Testis (tissue), 3 donors: Measurements from ENCODE around the gene RAET1G. TPM values are rescaled to one million over a fixed set of nuclear protein-coding genes. Genes with fewer than 3 reads are reported as not detected.
"Not testable (repeated sequence)": the region's sequence is repeated elsewhere in the genome, so short reads cannot be mapped to it uniquely, and the experiment has no call there.

Experiments used
- DNase-seq: peaks from one replicate; pipeline ENCODE4 v3.0.0-alpha.2; 2019
- H3K27ac ChIP-seq, 2 donors: fragments of 200-600 bp; sonication (generic); one replicate each; pipeline ENCODE4 v1.5.1; 2019
- H3K27me3 ChIP-seq: fragments of 200-600 bp; sonication (generic); one replicate; pipeline ENCODE4 v1.5.1; 2019
- H3K36me3 ChIP-seq: fragments of 200-600 bp; sonication (generic); one replicate; pipeline ENCODE4 v1.5.1; 2017; ENCODE audit warnings: low read depth; ENCODE audit errors: missing control alignments
- H3K4me1 ChIP-seq: fragments of 200-600 bp; sonication (generic); one replicate; pipeline ENCODE4 v1.5.1; 2019
- H3K4me3 ChIP-seq, 2 donors: fragments of 200-600 bp; sonication (generic); one replicate each; pipeline ENCODE4 v1.5.1; 2017 to 2019
- H3K9me3 ChIP-seq: fragments of 200-600 bp; sonication (generic); one replicate; pipeline ENCODE4 v1.5.1; 2017
- CTCF ChIP-seq, 3 experiments: fragments of 450-650 bp in 2 of 3; fragments of 200-600 bp in 1 of 3; sonication (generic) in 1 of 3; IDR thresholded peaks; one replicate each; pipeline ENCODE4 v1.5.1; 2016 to 2019; ENCODE audit warnings: antibody characterized with exemption in 3 of 3, mild to moderate bottlenecking in 2 of 3, moderate library complexity in 1 of 3
- POLR2A ChIP-seq: fragments of 450-650 bp; IDR thresholded peaks from one replicate; pipeline ENCODE4 v1.6.1; 2017; ENCODE audit warnings: antibody characterized with exemption, mild to moderate bottlenecking, moderate library complexity
- WGBS, 2 donors: methylation state at CpG; one replicate each; pipeline ENCODE4 v1.1.5; 2018; 5-methylcytosine and 5-hydroxymethylcytosine counted together
- intact Hi-C: fragments of 100-400 bp; cut with DNase I; formaldehyde crosslinking; loops from one replicate; pipeline ENCODE4 v1.15.1; 2023; ENCODE audit warnings: low total_unique reads
- polyA plus RNA-seq: library from polyadenylated mRNA; stranded (reverse); fragments of 350-450 nt; fragmentation: Illumina TruSeq; extraction: RNeasy Lipid Tissue Mini Kit (QIAGEN cat#74804); gene quantifications from one replicate; pipeline ENCODE4 v1.2.3, GENCODE V29; 2014; ENCODE audit warnings: low read depth, low replicate concordance; ENCODE audit not compliant: insufficient read depth
- total RNA-seq, 2 donors: library from RNA; depleted of rRNA; stranded (reverse); fragments of >200 nt; gene quantifications; one replicate each; pipeline ENCODE4 v1.2.3, GENCODE V29; 2016

The RAET1G gene
- total and polyA plus RNA-seq, 3 donors from 2014 or later, result 0.30 TPM; not detected in 2

GRCh38 chr6:149948011-149948410, 25.1 kb upstream of the RAET1G start:
- Histone ChIP-seq H3K9me3 (no peaks in the 10 kb centered on the region), H3K27ac (no peak overlapping the region), H3K36me3 (no peaks in the 10 kb centered on the region), H3K27me3 (no peaks in the 10 kb centered on the region), H3K4me3 (no peak overlapping the region), H3K4me1 (no peaks in the 10 kb centered on the region)
- intact Hi-C loops, result no loop called here
- TF ChIP-seq CTCF (IDR thresholded peaks at IDR 0.05) (no peak), POLR2A (no peak)
- no peak for DNase-seq
- WGBS, 2 donors, result 60 to 77% methylated on average over 1 of the region's 1 CpG

DNA sequence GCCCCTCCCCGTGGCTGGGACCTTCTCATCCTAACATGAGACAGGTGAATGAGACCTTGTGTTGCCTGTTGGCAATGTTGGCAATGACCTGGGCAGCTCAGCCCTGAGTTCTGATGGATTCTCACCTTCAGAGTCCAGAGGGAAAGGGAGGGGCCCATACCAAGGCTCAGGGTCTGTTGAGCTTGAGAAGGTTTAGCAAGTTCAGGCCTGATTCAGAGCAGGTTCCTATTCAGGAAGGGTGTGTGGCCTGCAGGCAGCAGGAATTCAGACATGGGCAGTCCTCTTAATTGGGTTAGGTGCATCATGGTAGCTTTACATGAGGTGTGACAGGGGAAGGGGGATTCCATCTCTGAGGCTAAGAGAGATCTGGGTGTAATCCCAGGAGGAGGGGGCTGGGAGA, 24.6 kb upstream of the RAET1G start:
- H3K27ac ChIP-seq, H3K9me3 ChIP-seq, DNase-seq, H3K4me3 ChIP-seq, H3K36me3 ChIP-seq, intact Hi-C loops, H3K4me1 ChIP-seq, H3K27me3 ChIP-seq: not testable (repeated sequence)
- no CpG with 5 or more reads among the region's 1 CpG for WGBS, 2 donors

- intact Hi-C loops, H3K27ac ChIP-seq, H3K9me3 ChIP-seq, H3K36me3 ChIP-seq, H3K27me3 ChIP-seq, H3K4me1 ChIP-seq, H3K4me3 ChIP-seq, DNase-seq: not testable (repeated sequence)
- WGBS, 2 donors, result 62 to 72% methylated on average over 7 of the region's 7 CpGs
Measured at GRCh38 chr6:149946631-149947030, 23.7 kb upstream of the RAET1G start.

DNA sequence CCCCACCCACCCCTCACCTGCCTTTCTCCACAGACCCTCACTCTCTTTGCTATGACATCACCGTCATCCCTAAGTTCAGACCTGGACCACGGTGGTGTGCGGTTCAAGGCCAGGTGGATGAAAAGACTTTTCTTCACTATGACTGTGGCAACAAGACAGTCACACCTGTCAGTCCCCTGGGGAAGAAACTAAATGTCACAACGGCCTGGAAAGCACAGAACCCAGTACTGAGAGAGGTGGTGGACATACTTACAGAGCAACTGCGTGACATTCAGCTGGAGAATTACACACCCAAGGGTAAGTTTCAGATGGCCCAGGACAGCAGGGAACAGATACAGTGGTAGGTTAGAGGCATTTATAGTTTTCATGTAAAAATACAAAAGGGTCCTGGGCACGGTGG, 22.4 kb upstream of the RAET1G start:
- DNase-seq, H3K27me3 ChIP-seq, intact Hi-C loops, H3K4me1 ChIP-seq, H3K9me3 ChIP-seq, H3K4me3 ChIP-seq, H3K27ac ChIP-seq, H3K36me3 ChIP-seq: not testable (repeated sequence)
- WGBS, 2 donors, result 74 to 79% methylated on average over 3 of the region's 6 CpGs

DNA sequence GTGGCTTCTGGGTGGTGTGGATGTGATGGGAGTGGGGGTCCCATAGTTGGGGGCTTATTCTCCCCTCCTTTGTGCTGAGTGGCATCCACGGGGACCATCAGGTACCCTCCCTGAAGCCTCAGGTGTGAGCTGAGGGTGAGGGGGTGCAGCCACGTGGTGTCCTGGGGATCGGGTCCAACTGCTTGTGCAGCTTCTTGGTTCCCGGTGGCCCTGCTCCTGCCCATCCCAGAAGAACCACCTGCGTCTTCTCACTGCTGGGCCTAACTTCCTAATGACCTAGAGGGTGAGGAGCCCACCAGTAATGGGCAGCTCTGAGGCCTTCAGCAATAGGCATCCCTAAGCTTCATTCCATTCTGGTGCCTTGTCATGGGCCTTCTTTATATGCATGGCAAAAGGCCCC, 20.4 kb upstream of the RAET1G start:
- H3K36me3 ChIP-seq, H3K27ac ChIP-seq, H3K4me3 ChIP-seq, H3K27me3 ChIP-seq, H3K9me3 ChIP-seq, DNase-seq, H3K4me1 ChIP-seq: not testable (repeated sequence)
- intact Hi-C loops, result loop anchor here (5.0 kb wide), 1 partner anchor 74 kb away; no protein-coding TSS in a partner anchor
- WGBS, 2 donors, result 76 to 100% methylated on average over 1 to 5 of the region's 5 CpGs

DNA sequence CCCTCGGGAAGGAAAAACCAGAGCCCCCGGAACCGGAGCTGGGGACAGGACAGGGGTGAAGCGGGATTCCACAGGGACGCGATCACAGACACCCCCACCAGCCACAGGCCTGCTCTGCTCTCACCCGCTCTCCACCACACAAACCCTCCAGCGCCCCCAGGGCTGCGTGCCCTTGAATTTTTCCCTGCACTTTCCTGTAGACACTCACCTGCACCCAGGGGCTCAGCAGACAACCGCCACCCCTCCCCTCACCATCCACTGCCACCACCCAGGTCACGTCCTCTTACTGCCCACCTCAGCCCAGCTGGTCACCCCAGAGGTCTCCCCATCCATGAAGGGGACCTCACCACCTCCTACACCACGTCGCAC, 19.5 kb upstream of the RAET1G start:
- intact Hi-C loops, result loop anchor here (5.0 kb wide), 1 partner anchor 75 kb away; no protein-coding TSS in a partner anchor
- Histone ChIP-seq H3K27ac (no peak overlapping the region), H3K9me3 (no peaks in the 10 kb centered on the region), H3K27me3 (peaks cover 7% of the 10 kb centered on the region), H3K4me3 (peak overlapping the region; percentile 40 to 65), H3K36me3 (no peaks in the 10 kb centered on the region), H3K4me1 (peaks cover 10% of the 10 kb centered on the region)
- no peak for DNase-seq
- WGBS, 2 donors, result 28 to 40% methylated on average over 9 to 13 of the region's 13 CpGs
- TF ChIP-seq POLR2A (no peak), CTCF (IDR thresholded peaks at IDR 0.05) (no peak)

GRCh38 chr6:149941583-149942460, 18.9 kb upstream of the RAET1G start, which contains the start of gene ULBP2:
TSS of gene ULBP2 (plus strand) at chr6:149942014. CDS start at chr6:149942073, 59 bp downstream.
- Histone ChIP-seq H3K27ac (no peak within 1 kb of the TSS), H3K27me3 (peaks cover 7% of the 10 kb centered on the region), H3K4me3 (peak within 1 kb of the TSS; percentile 40 to 65), H3K4me1 (peaks cover 10% of the 10 kb centered on the region), H3K36me3 (no peaks in the 10 kb centered on the region), H3K9me3 (no peaks in the 10 kb centered on the region)
- 3% methylated on average over 28 to 62 of the region's 62 CpGs for WGBS, 2 donors
- TF ChIP-seq POLR2A (no peak), CTCF (IDR thresholded peaks at IDR 0.05) (no peak)
- intact Hi-C loops, result loop anchor here (5.0 kb wide), 1 partner anchor 75 kb away; no protein-coding TSS in a partner anchor
- DNase-seq, result peak; percentile 86
